Right cardiac atrium (tissue), 5 donors: ENCODE data around the gene GULP1. TPM values are rescaled to one million over a fixed set of nuclear protein-coding genes. Genes with fewer than 3 reads are reported as not detected.

ENCODE experiments used
- ATAC-seq, 2 donors: fragments of 200-7000 bp; cut with Tn5 transposase; one replicate each; pipeline versions ENCODE4 v1.8.0 to v1.9.1; 2020; ENCODE audit warnings: moderate library complexity in 2 of 2, mild to moderate bottlenecking in 1 of 2
- DNase-seq, 3 donors: peaks; one replicate each; pipeline ENCODE4 v3.0.0-alpha.2; 2020
- H3K27ac ChIP-seq: one replicate; pipeline ENCODE4 v1.5.1; 2013; ENCODE audit warnings: mild to moderate bottlenecking, low read length, control low read depth, moderate library complexity
- H3K27me3 ChIP-seq: one replicate; pipeline ENCODE4 v1.6.1; 2013; ENCODE audit not compliant: control insufficient read depth, insufficient read depth
- H3K4me1 ChIP-seq: one replicate; pipeline ENCODE4 v1.6.1; 2013; ENCODE audit warnings: low read length; ENCODE audit not compliant: control insufficient read depth, insufficient read depth
- H3K4me3 ChIP-seq: one replicate; pipeline ENCODE4 v1.5.1; 2013; ENCODE audit warnings: low read length, control low read depth
- H3K9me3 ChIP-seq: one replicate; pipeline ENCODE4 v1.6.1; 2013; ENCODE audit warnings: low read length; ENCODE audit not compliant: control insufficient read depth
- WGBS: extraction: QIAGEN DNeasy Blood & Tissue Kit; methylation state at CpG from one replicate; pipeline ENCODE4 v1.1.7; 2013; 5-methylcytosine and 5-hydroxymethylcytosine counted together
- intact Hi-C, 4 donors: fragments of 100-400 bp; cut with DNase I; formaldehyde crosslinking; loops; one replicate each; pipeline versions ENCODE4 v1.11.0 to v1.14.0; 2022 to 2023
- polyA plus RNA-seq: library from polyadenylated mRNA; stranded (reverse); fragments of 200-250 nt; gene quantifications from one replicate; pipeline ENCODE4 v1.2.3, GENCODE V29; 2013
- total RNA-seq, 4 donors: library from RNA; stranded (reverse); fragmentation: NEBNext Ultra II Directional; extraction: Animal tissue kit (Norgen Biotek cat#: 25700); gene quantifications; one replicate each; pipeline ENCODE4 v1.2.1, GENCODE V29; 2021
- donor health status: healthy with polysubstance abuse.
- donor health status: DM: no; HTN: yes; CAD: no.
- donor health status: DM: no; HTN: no; CAD: no.
- donor health status: DM: no; HTN: yes; CAD: no; lungs with severe emphysema.
- donor health status: DM: yes; HTN: yes; CAD: no.

GULP1 gene
- total and polyA plus RNA-seq, 5 donors: 3.5 to 14.4 (median 11.0) TPM

DNA sequence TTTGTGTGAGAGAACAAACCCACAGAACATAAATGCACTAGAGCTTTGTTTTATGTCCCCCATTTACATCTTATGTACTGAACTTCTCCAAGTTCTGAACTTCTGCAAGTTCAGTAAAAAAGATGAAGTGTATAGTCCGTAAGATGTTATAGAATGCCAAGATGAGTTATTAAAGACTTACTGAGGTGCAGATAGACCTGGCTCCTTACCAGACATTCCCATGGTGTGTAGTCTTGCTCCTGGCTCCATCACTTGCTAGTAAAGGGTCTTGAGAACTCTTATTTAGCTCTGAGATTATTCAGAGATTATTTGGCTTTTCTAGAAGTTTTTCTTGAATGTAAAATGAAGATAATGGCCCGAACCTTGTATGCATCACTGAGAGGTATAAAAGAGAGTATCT lies 16.8 kb downstream of the GULP1 start:
- Histone ChIP-seq H3K27ac (no peak overlapping the region), H3K27me3 (no peaks in the 10 kb centered on the region), H3K9me3 (no peaks in the 10 kb centered on the region), H3K4me1 (no peaks in the 10 kb centered on the region), H3K4me3 (no peak overlapping the region)
- intact Hi-C loops: no loop called here
- DNase-seq (no peak), ATAC-seq (no peak)
- WGBS: 28% methylated on average over 2 of the region's 2 CpGs

DNA sequence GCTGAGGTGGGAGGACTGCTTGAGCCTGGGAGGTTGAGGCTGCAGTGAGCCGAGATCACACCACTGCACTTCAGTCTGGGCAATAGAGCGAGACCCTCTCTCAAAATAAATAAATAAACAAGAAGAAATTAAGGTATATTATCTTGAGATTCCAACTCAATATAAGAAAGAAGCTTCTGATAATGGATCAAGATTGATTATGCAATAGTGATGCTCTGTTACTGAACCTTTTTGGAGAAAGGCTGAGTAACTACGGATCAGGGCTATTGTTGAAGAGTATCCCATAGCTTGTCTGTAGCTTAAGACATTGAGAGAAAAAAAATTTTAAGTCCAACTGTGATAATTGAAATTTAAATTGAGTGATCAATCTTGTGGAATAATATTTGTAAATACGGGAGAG lies 17.7 kb downstream of the GULP1 start:
- H3K9me3 ChIP-seq: no peaks in the 10 kb centered on the region
- no peaks in the 10 kb centered on the region for H3K27me3 ChIP-seq
- no peak overlapping the region for H3K27ac ChIP-seq
- intact Hi-C loops: no loop called here
- no peaks in the 10 kb centered on the region for H3K4me1 ChIP-seq
- WGBS: 96% methylated on average over 4 of the region's 4 CpGs
- DNase-seq: no peak
- no peak for ATAC-seq
- H3K4me3 ChIP-seq: no peak overlapping the region

DNA sequence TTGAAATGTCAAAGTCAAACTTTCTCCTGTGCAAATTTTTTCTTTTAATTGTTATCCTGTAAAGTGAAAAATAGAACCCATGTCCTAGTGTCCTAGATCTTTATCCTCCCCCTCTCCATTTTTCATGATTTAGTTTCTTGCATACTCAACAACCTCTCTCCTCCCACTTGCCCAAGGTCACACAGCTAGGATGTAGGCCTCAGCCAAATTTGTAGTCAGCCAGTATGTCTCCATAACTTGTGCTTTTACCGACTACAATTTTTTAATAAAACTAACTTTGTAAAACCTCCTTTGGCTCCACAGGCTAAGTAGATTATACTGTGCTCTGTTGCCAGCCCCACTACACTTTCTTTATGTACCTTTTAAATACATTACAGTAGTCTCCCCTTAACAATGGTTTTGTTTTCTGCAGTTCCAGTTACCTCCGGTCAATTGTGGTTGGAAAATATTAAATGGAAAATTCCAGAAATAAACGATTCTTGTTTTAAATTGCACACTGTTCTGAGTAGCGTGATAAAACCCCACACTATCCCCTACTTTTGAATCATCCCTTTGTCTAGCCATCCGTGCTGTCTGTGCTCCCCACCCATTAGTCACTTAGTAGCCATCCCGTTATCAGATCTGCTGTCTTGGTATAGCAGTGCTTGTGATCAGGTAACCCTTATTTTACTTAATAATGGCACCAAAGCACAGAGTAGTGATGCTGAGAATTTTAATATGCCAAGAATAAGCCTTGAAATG lies 22.8 kb downstream of the GULP1 start:
- Histone ChIP-seq H3K27ac (no peak overlapping the region), H3K9me3 (no peaks in the 10 kb centered on the region), H3K4me3 (no peak overlapping the region), H3K27me3 (no peaks in the 10 kb centered on the region), H3K4me1 (no peaks in the 10 kb centered on the region)
- intact Hi-C loops: no loop called here
- no peak for DNase-seq
- 77% methylated on average over 6 of the region's 6 CpGs for WGBS
- ATAC-seq: no peak

- Histone ChIP-seq H3K27me3 (no peaks in the 10 kb centered on the region), H3K4me1 (no peaks in the 10 kb centered on the region), H3K9me3 (no peaks in the 10 kb centered on the region), H3K27ac (no peak overlapping the region), H3K4me3 (no peak overlapping the region)
- no peak for ATAC-seq
- no peak for DNase-seq
- intact Hi-C loops: no loop called here
- WGBS: 89% methylated on average over 4 of the region's 4 CpGs
Measured at GRCh38 chr2:188315750-188316149, 24.1 kb downstream of the GULP1 start.

DNA sequence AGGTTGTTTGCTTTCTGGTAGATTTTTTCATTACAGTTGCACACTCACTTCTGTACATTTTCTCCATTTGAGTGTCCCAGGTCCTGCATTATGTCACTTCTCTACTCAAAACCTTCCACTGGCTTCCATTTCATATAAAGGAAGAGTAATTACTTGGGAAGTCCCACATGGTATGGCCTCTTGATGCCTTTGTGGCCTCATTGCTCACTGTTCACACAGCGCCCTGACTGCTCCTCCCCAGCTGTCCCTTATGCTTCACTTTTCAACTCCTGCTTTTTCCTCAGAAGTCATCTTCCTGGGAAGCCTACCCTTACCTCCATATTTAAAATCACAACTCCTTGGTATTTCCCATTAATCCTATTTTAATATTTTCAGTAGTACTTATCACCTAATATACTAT lies 24.7 kb downstream of the GULP1 start:
- no peak overlapping the region for H3K27ac ChIP-seq
- no peaks in the 10 kb centered on the region for H3K27me3 ChIP-seq
- ATAC-seq: no peak
- intact Hi-C loops: no loop called here
- WGBS: 90% methylated on average over 1 of the region's 1 CpG
- no peak overlapping the region for H3K4me3 ChIP-seq
- no peaks in the 10 kb centered on the region for H3K4me1 ChIP-seq
- H3K9me3 ChIP-seq: no peaks in the 10 kb centered on the region
- DNase-seq: no peak

- intact Hi-C loops: no loop called here
- 90% methylated on average over 4 of the region's 4 CpGs for WGBS
- ATAC-seq (no peak), DNase-seq (no peak)
- no peaks in the 10 kb centered on the region for H3K4me1 ChIP-seq
- H3K4me3 ChIP-seq: no peak overlapping the region
- H3K9me3 ChIP-seq: no peaks in the 10 kb centered on the region
- H3K27me3 ChIP-seq: no peaks in the 10 kb centered on the region
- H3K27ac ChIP-seq: no peak overlapping the region
Measured at GRCh38 chr2:188316791-188317423, 25.2 kb downstream of the GULP1 start.

DNA sequence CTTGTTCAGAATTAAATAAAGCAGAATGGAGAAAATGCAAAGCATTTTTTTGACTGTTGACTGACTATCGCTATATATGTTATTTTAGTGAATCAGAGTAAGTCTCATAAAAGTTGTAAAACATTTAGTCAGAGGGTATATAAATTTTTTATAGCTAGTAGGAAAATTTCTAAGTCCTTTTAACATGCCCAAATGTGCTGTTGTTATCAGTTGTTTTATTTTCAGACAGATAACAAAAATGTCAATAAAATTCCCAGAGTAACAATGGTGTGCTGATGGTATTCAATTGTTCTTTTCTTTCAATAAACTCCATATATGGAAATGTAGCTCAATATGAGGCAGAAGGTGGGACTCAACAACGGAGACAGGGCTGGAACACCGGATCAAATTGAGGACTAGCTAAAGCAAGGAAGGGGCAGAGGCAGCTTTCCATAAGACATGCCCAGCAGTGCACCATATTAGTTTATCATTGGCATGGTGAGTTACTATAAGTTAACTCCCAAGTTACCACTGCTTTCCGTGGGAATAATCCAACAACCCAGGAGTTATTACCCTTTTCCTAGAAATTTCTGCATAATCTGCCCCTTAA lies 26.6 kb downstream of the GULP1 start:
- intact Hi-C loops: no loop called here
- no peak overlapping the region for H3K27ac ChIP-seq
- H3K27me3 ChIP-seq: no peaks in the 10 kb centered on the region
- DNase-seq (no peak), ATAC-seq (no peak)
- WGBS: 90% methylated on average over 4 of the region's 4 CpGs
- H3K9me3 ChIP-seq: no peaks in the 10 kb centered on the region
- H3K4me1 ChIP-seq: no peaks in the 10 kb centered on the region
- H3K4me3 ChIP-seq: no peak overlapping the region

- Histone ChIP-seq H3K27me3 (no peaks in the 10 kb centered on the region), H3K4me1 (no peaks in the 10 kb centered on the region), H3K27ac (no peak overlapping the region), H3K4me3 (no peak overlapping the region), H3K9me3 (no peaks in the 10 kb centered on the region)
- WGBS: 91% methylated on average over 1 of the region's 1 CpG
- no peak for ATAC-seq
- DNase-seq: no peak
- intact Hi-C loops: no loop called here
Measured at GRCh38 chr2:188319838-188320237, 28.2 kb downstream of the GULP1 start.

DNA sequence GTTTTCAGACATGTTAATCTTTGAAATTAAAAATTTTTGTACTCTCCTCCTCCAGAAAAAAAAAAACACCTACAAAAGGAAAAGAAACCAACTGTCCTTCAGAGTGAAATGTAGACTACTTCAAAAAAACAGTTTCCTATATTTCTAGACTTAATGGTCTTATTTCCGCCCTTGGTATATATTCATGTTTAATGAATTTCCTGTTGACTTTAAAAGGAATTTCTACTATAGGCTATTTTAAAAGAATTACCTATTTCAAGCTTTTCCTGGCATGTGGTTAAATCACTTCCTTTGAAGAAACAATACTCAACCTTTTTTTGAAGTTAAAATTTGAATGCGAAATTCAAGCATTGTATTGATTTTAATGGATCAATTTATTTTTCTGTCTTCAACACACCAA lies 29.2 kb downstream of the GULP1 start:
- Histone ChIP-seq H3K9me3 (no peaks in the 10 kb centered on the region), H3K27me3 (no peaks in the 10 kb centered on the region), H3K4me3 (no peak overlapping the region), H3K27ac (no peak overlapping the region), H3K4me1 (no peaks in the 10 kb centered on the region)
- DNase-seq (no peak), ATAC-seq (no peak)
- intact Hi-C loops: no loop called here
- 56% methylated on average over 2 of the region's 2 CpGs for WGBS

GRCh38 chr2:188322569-188323551 lies 31.2 kb downstream of the GULP1 start:
- intact Hi-C loops: no loop called here
- Histone ChIP-seq H3K27ac (no peak overlapping the region), H3K4me1 (no peaks in the 10 kb centered on the region)

DNA sequence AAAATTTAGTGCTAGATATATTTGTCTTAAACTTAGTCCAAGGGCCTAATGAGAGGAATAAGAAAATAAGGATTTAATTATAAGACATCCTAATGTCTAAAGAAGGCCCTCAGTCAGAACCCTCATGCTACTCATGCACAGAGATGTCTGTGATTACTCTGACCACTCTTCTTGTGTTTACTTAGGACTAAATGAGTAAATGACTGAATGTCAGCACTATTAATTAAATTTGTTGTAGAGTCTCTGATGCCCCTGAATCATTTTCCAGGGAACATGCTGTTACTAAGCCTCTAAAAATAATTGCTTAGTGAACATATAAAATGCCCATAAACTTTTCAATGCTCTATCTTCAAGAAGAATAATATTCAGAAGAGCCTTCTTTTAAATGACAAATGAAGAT lies 32.4 kb downstream of the GULP1 start:
- H3K9me3 ChIP-seq: no peaks in the 10 kb centered on the region
- no peak overlapping the region for H3K4me3 ChIP-seq
- intact Hi-C loops: no loop called here
- ATAC-seq (no peak), DNase-seq (no peak)
- H3K27ac ChIP-seq: no peak overlapping the region
- no peaks in the 10 kb centered on the region for H3K4me1 ChIP-seq
- no peaks in the 10 kb centered on the region for H3K27me3 ChIP-seq

More at GRCh38 chr2:188322569-188323551, 31.2 kb downstream of the GULP1 start:
- no peaks in the 10 kb centered on the region for H3K27me3 ChIP-seq
- 80% methylated on average over 6 of the region's 6 CpGs for WGBS
- DNase-seq (no peak), ATAC-seq (no peak)
- H3K9me3 ChIP-seq: no peaks in the 10 kb centered on the region
- H3K4me3 ChIP-seq: no peak overlapping the region
